NT2/D1 (cell line): ENCODE results near the gene NRCAM.

Source experiments
- SUZ12 ChIP-seq: IDR thresholded peaks from 2 replicates; pipeline ENCODE4 v1.6.1; 2011; ENCODE audit not compliant: insufficient read length, insufficient read depth; ENCODE audit errors: extremely low read depth
- YY1 ChIP-seq: IDR thresholded peaks from 2 replicates; pipeline ENCODE4 v1.6.1; 2011; ENCODE audit not compliant: insufficient read length, insufficient read depth
- ZNF274 ChIP-seq: IDR thresholded peaks from 2 replicates; pipeline ENCODE4 v1.6.1; 2011; ENCODE audit warnings: mild to moderate bottlenecking, low read depth, low read length

- TF ChIP-seq ZNF274 (no peak), YY1 (no peak), SUZ12 (no peak)
Measured at GRCh38 chr7:108360058-108360800, 96.0 kb downstream of the NRCAM start.
